CD4-positive, alpha-beta memory T cell (primary cell): ENCODE measurements around the gene KLF13. TPM values are rescaled to one million over a fixed set of nuclear protein-coding genes. Genes with fewer than 3 reads are reported as not detected.

ENCODE experiments used
- CTCF ChIA-PET: fragments of 350-600 bp; sonication (Branson Sonifier 250); formaldehyde crosslinking; loops from one replicate; lab custom pipeline; 2021; ENCODE audit warnings: inconsistent platforms; ENCODE audit not compliant: partially characterized antibody; lab: Charles Lee
- POLR2A ChIA-PET: fragments of 350-600 bp; sonication (Branson Sonifier 250); formaldehyde crosslinking; loops from one replicate; lab custom pipeline; 2021; ENCODE audit not compliant: partially characterized antibody; lab: Charles Lee
- DNase-seq, 5 donors: peaks; one replicate each; pipeline versions ENCODE4 v3.0.0 to v3.0.0-alpha.2; 2020 to 2022; ENCODE audit warnings: mixed read lengths in 1 of 5
- H3K27ac ChIP-seq: one replicate; pipeline ENCODE4 v1.7.0; 2013; ENCODE audit warnings: low read depth, low read length
- H3K27me3 ChIP-seq: 2 replicates; pipeline ENCODE4 v1.7.0; 2013; ENCODE audit warnings: mild to moderate bottlenecking, low read length, moderate library complexity; ENCODE audit not compliant: insufficient read depth
- H3K36me3 ChIP-seq: 2 replicates; pipeline ENCODE4 v1.7.0; 2013; ENCODE audit warnings: mild to moderate bottlenecking, low read length, moderate library complexity; ENCODE audit not compliant: insufficient read depth
- H3K4me1 ChIP-seq: 2 replicates; pipeline ENCODE4 v1.7.0; 2013; ENCODE audit warnings: mild to moderate bottlenecking, low read length, moderate library complexity; ENCODE audit not compliant: insufficient read depth
- H3K4me3 ChIP-seq, 2 donors: one replicate each; pipeline ENCODE4 v1.7.0; 2013; ENCODE audit warnings: low read length in 2 of 2, mild to moderate bottlenecking in 1 of 2
- H3K9me3 ChIP-seq, 2 donors: one replicate each; pipeline ENCODE4 v1.7.0; 2013; ENCODE audit warnings: low read length in 2 of 2, control low read depth in 1 of 2; ENCODE audit not compliant: control insufficient read depth in 1 of 2
- H3K27ac Mint-ChIP-seq, 7 donors: one replicate each; pipeline ENCODE4 v1.8.0; 2020 to 2021; ENCODE audit warnings: mixed read lengths in 7 of 7, mild to moderate bottlenecking in 6 of 7, inconsistent platforms in 3 of 7, moderate library complexity in 3 of 7
- H3K27me3 Mint-ChIP-seq, 2 donors: one replicate each; pipeline ENCODE4 v1.8.0; 2020 to 2021; ENCODE audit warnings: mixed read lengths in 2 of 2
- H3K36me3 Mint-ChIP-seq, 2 donors: one replicate each; pipeline ENCODE4 v1.8.0; 2020 to 2021; ENCODE audit warnings: mixed read lengths in 2 of 2, inconsistent platforms in 1 of 2, mild to moderate bottlenecking in 1 of 2
- H3K4me1 Mint-ChIP-seq, 4 donors: one replicate each; pipeline ENCODE4 v1.8.0; 2020 to 2021; ENCODE audit warnings: mixed read lengths in 4 of 4, mild to moderate bottlenecking in 1 of 4
- H3K4me3 Mint-ChIP-seq, 8 donors: one replicate each; pipeline ENCODE4 v1.8.0; 2020 to 2021; ENCODE audit warnings: mixed read lengths in 8 of 8, mild to moderate bottlenecking in 7 of 8, moderate library complexity in 6 of 8, inconsistent platforms in 3 of 8
- H3K9me3 Mint-ChIP-seq, 8 donors: one replicate each; pipeline ENCODE4 v1.8.0; 2020 to 2021; ENCODE audit warnings: mixed read lengths in 8 of 8, mild to moderate bottlenecking in 5 of 8, inconsistent platforms in 3 of 8, moderate library complexity in 1 of 8
- intact Hi-C: fragments of 100-400 bp; cut with micrococcal nuclease; formaldehyde crosslinking; loops from one replicate; pipeline ENCODE4 v1.15.1; 2023
- polyA plus RNA-seq, 2 donors: library from polyadenylated mRNA; unstranded; fragments of 300-500 nt; fragmentation: Illumina TruSeq; gene quantifications; one replicate each; pipeline ENCODE4 v1.2.3, GENCODE V29; 2021
- total RNA-seq, 2 experiments: library from RNA; stranded (reverse); gene quantifications; one replicate each; pipeline ENCODE4 v1.2.3, GENCODE V29; 2021

The KLF13 gene
- total and polyA plus RNA-seq, 4 experiments from 2014 or later: 22.0 to 202 (median 139) TPM

DNA sequence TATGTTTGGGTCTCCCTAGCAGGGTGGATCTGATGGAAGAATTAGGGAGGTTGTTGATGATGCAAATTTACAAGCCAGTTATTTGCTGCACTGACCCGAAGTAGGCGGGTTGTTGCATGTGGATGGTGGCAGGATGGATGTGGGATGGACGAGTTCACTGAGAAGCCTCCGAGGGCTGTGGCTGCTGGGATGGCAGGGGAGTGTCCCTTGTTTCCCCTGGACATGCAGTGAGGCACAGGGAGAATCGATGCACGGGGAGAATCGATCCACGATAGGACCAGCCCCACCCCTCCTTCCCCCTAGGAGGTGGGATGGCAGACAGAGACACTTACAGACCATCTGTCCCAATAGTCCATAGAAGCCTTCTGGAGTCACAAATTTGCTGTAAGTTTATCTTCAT, 31.0 kb upstream of the KLF13 start:
- H3K27me3 ChIP-seq: peaks cover 4% of the 10 kb centered on the region
- H3K9me3 ChIP-seq: no peaks in the 10 kb centered on the region
- H3K27me3 Mint-ChIP-seq: peaks cover 7 to 12% of the 10 kb centered on the region in 2 donors
- no peak overlapping the region for H3K4me3 Mint-ChIP-seq
- no peak overlapping the region for H3K27ac ChIP-seq
- H3K36me3 Mint-ChIP-seq: no peaks in the 10 kb centered on the region
- peaks cover 0 to 6% (median 2%) of the 10 kb centered on the region in 4 donors for H3K4me1 Mint-ChIP-seq
- ChIA-PET POLR2A (interaction anchor here (0.7 kb wide), 1 partner anchor 178 kb away, joined by 3 read pairs; no protein-coding TSS in a partner anchor), CTCF (interaction anchor here (0.9 kb wide), 1 partner anchor 18 kb away, joined by 3 read pairs; no protein-coding TSS in a partner anchor)
- no peaks in the 10 kb centered on the region for H3K9me3 Mint-ChIP-seq
- H3K27ac Mint-ChIP-seq: peak overlapping the region in 1 of 7 donors; percentile 30
- intact Hi-C loops: no loop called here
- DNase-seq: no peak
- H3K4me1 ChIP-seq: no peaks in the 10 kb centered on the region
- H3K36me3 ChIP-seq: no peaks in the 10 kb centered on the region
- no peak overlapping the region for H3K4me3 ChIP-seq

DNA sequence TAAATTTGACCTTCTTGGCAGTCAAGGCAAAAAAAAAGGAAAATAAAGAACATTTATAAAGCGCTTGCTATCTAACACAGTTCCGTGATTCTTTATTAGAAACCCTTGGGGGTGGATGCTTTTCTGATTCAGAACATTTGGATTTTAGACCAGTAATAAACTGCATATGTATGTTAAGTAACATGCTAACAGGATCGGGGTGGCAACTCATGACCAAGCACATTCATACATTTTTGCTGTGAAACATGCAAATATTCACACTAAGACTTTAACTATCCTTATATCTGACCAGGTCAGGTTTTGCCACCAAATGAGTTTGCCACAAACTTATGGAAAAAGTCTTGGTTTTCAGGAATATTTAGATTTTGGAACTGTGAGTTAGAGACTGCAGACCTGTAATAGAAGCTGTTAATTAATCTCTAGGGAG, 30.4 kb upstream of the KLF13 start:
- Histone ChIP-seq H3K4me3 (no peak overlapping the region), H3K4me1 (no peaks in the 10 kb centered on the region), H3K9me3 (no peaks in the 10 kb centered on the region), H3K36me3 (no peaks in the 10 kb centered on the region), H3K27ac (no peak overlapping the region), H3K27me3 (peaks cover 4% of the 10 kb centered on the region)
- intact Hi-C loops: no loop called here
- no peaks in the 10 kb centered on the region for H3K36me3 Mint-ChIP-seq
- DNase-seq: no peak
- no peak overlapping the region for H3K27ac Mint-ChIP-seq
- ChIA-PET POLR2A (no interaction called here), CTCF (interaction anchor here (0.9 kb wide), 1 partner anchor 194 kb away, joined by 3 read pairs; no protein-coding TSS in a partner anchor)
- no peaks in the 10 kb centered on the region for H3K9me3 Mint-ChIP-seq
- H3K4me3 Mint-ChIP-seq: no peak overlapping the region
- H3K27me3 Mint-ChIP-seq: peaks cover 7 to 12% of the 10 kb centered on the region in 2 donors
- peaks cover 0 to 6% (median 2%) of the 10 kb centered on the region in 4 donors for H3K4me1 Mint-ChIP-seq

DNA sequence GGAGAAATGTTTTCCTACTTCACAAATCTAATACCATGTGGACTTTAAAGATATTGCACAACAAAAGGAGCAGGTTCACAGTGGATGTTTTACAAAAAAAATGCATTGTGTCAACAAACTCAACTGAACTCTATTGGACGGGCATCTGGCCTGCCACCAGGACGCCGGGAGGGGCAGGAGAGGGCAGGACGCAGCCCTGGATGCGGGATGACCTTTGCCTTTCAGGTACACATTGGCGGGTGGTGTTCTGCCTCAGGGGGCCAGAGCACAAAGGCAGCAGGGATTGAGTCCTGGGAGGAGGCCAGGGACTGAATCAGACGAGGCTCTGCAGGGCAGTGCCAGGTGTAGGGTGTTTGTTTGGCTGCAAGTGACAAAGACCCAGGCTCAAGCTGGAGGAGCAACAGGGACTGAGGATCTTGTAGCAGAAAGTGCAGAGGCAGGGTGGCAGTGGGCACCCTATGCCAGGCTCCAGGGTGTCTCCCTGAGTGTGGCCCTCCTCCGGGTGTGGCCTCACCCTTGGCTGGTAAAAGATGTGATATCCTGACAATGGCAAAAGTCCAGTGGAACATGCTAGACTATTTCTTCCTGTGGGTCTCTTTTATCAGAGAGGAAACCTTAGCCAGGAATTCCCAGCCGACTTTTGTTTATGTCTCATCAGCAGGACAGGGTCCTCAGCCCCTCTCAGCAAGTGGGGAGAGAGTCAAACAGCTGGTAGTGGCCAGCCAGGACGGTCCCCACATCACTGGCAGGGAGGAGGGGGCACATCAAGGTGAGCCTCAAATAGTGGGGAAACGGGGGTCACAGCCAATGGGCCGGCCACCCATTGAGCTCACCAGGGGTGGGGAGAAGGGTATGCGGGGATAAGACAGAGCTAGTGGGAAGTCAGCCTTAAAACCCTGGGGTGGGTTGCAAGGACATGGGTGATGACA, 29.7 kb upstream of the KLF13 start:
- ChIA-PET POLR2A (interaction anchor here (0.8 kb wide), 1 partner anchor 30 kb away, joined by 3 read pairs; no protein-coding TSS in a partner anchor), CTCF (interaction anchor here (0.9 kb wide), 2 partner anchors 82 to 193 kb away, joined by 3 read pairs; no protein-coding TSS in a partner anchor)
- no peak for DNase-seq
- Mint-ChIP-seq H3K4me3 (no peak overlapping the region), H3K9me3 (no peaks in the 10 kb centered on the region), H3K36me3 (no peaks in the 10 kb centered on the region), H3K4me1 (peaks cover 0 to 6% (median under 1%) of the 10 kb centered on the region in 4 donors), H3K27ac (peak overlapping the region in 1 of 7 donors; percentile 59), H3K27me3 (peaks cover 5 to 12% of the 10 kb centered on the region in 2 donors)
- H3K4me1 ChIP-seq: no peaks in the 10 kb centered on the region
- no peak overlapping the region for H3K27ac ChIP-seq
- no peaks in the 10 kb centered on the region for H3K36me3 ChIP-seq
- no peak overlapping the region for H3K4me3 ChIP-seq
- intact Hi-C loops: no loop called here
- H3K27me3 ChIP-seq: peaks cover 4% of the 10 kb centered on the region
- H3K9me3 ChIP-seq: no peaks in the 10 kb centered on the region

DNA sequence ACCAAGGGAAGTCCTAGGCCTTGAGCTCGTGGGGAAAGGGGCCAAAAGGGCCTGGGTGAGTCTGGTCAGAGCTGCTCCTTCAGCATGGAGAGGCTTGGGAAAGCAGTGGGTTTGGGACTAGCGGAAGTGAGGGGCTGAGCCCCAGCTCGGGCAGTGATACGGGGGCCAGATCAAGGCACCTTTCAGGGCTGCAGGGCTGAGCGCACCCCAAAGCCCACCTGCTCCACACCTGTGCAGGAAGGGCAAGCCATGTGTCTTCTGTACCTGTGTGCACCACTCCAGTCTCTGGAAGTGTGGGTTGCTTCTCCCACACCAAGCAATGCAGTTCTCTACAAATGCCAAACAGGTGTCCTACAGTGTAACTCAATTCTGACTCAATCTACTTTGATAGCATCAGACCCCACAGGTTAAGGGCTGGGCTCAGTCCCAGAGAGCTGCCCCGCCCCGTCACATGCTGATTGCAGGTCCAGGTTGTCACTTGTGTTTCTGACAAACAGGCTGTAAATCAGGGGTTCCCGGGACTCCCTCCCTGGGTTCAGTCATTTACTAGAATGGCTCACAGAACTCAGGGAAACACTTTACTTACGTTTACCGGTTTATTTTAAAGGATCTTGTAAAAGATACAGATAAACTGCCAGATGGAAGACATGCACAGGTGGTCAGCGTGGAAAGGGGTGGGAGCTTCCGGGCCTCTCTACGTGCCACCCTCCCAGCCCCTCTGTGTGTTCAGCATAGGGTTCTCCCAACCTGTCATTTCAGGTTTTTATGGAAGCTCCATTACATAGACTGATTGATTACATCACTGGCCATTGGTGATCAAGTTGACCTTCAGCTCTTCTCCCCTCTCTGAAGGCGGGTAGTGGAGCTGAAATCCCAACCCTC, 28.8 kb upstream of the KLF13 start:
- no peak overlapping the region for H3K4me3 Mint-ChIP-seq
- POLR2A ChIA-PET: interaction anchor here (0.8 to 1.0 kb wide), 2 partner anchors 31 to 34 kb away, joined by 3 read pairs; no protein-coding TSS in a partner anchor

DNA sequence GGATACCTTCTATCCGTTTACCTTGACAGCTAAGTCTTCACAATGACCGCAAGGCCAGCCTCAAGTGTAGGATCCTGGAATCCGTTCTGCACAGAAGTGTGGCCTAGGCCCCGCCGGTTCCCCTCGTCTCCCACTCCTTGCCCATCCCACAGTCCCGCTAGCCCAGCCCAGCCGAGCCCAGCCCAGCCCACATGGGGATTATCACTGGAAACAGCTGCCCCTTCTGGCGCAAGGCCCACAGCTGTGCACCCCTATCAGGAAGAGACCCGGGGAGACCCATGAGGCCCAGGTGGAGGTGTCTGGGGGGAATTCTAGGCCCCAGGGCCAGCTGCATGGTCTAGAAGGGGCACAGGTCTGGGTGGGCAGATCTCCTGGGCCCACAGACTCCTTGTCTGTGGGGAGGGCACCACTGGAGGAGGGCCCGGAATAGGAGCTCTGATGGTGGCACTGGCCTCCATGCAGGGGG, 27.9 kb upstream of the KLF13 start:
- no peak overlapping the region for H3K27ac ChIP-seq
- H3K4me3 ChIP-seq: no peak overlapping the region
- Mint-ChIP-seq H3K27me3 (peaks cover 1 to 8% of the 10 kb centered on the region in 2 donors), H3K4me1 (peaks cover 5 to 24% (median 13%) of the 10 kb centered on the region in 4 donors), H3K36me3 (no peaks in the 10 kb centered on the region), H3K9me3 (no peaks in the 10 kb centered on the region), H3K4me3 (no peak overlapping the region), H3K27ac (no peak overlapping the region)
- H3K4me1 ChIP-seq: peaks cover 12% of the 10 kb centered on the region
- H3K36me3 ChIP-seq: no peaks in the 10 kb centered on the region
- intact Hi-C loops: no loop called here
- no peaks in the 10 kb centered on the region for H3K9me3 ChIP-seq
- POLR2A ChIA-PET: no interaction called here
- CTCF ChIA-PET: interaction anchor here (1.0 kb wide), 1 partner anchor 98 kb away, joined by 4 read pairs; no protein-coding TSS in a partner anchor
- H3K27me3 ChIP-seq: peaks cover 4% of the 10 kb centered on the region
- no peak for DNase-seq

More for the DNA sequence above, 28.8 kb upstream of the KLF13 start:
- H3K36me3 Mint-ChIP-seq: no peaks in the 10 kb centered on the region
- Histone ChIP-seq H3K27ac (no peak overlapping the region), H3K4me1 (peaks cover 3% of the 10 kb centered on the region), H3K27me3 (peaks cover 4% of the 10 kb centered on the region), H3K36me3 (no peaks in the 10 kb centered on the region), H3K4me3 (no peak overlapping the region), H3K9me3 (no peaks in the 10 kb centered on the region)
- H3K27me3 Mint-ChIP-seq: peaks cover 3 to 12% of the 10 kb centered on the region in 2 donors
- no peaks in the 10 kb centered on the region for H3K9me3 Mint-ChIP-seq
- H3K4me1 Mint-ChIP-seq: peaks cover under 1 to 15% (median 6%) of the 10 kb centered on the region in 4 donors
- H3K27ac Mint-ChIP-seq: peak overlapping the region in 1 of 7 donors; percentile 59
- DNase-seq: no peak
- intact Hi-C loops: no loop called here
- CTCF ChIA-PET: interaction anchor here (0.9 to 1.0 kb wide), 2 partner anchors 83 to 97 kb away, joined by 3 to 4 read pairs; no protein-coding TSS in a partner anchor

DNA sequence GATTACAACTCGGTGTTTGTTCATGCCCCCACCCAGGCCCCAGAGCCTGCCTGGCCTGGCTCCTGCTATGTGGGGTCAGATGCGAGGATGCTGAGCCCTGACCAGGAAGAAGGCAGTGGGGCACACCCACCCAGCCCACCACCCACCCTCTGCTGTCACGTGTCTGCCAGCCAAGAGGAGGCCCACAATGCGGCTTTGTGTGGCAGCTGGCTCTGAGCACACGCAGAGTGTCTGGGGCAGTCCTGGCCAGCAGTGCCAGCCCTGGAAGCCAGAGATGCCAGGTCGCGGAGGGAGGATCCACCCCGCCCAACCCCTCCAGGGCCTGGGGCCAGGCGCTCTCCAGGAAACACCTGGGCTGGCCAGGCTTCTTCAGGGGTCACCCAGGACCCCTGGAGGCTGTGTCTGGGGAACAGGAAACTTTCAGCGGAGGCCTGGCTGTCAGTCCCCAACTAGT, 26.4 kb upstream of the KLF13 start:
- intact Hi-C loops: no loop called here
- H3K27ac Mint-ChIP-seq: no peak overlapping the region
- POLR2A ChIA-PET: interaction anchor here (2.1 kb wide), 1 partner anchor 85 kb away, joined by 4 read pairs; no protein-coding TSS in a partner anchor
- H3K4me3 Mint-ChIP-seq: no peak overlapping the region
- Histone ChIP-seq H3K4me1 (peaks cover 16% of the 10 kb centered on the region), H3K27ac (no peak overlapping the region), H3K9me3 (no peaks in the 10 kb centered on the region), H3K27me3 (no peaks in the 10 kb centered on the region), H3K36me3 (no peaks in the 10 kb centered on the region), H3K4me3 (no peak overlapping the region)
- no peaks in the 10 kb centered on the region for H3K9me3 Mint-ChIP-seq
- peaks cover 10 to 34% (median 20%) of the 10 kb centered on the region in 4 donors for H3K4me1 Mint-ChIP-seq
- CTCF ChIA-PET: interaction anchor here (0.7 kb wide), 1 partner anchor 9 kb away, joined by 4 read pairs; no protein-coding TSS in a partner anchor
- DNase-seq: no peak
- no peaks in the 10 kb centered on the region for H3K36me3 Mint-ChIP-seq
- peaks cover 0 to 6% of the 10 kb centered on the region in 2 donors for H3K27me3 Mint-ChIP-seq
